Endodermal cell (in vitro differentiated cells): ENCODE data around the gene TDRD9. TPM values are rescaled to one million over a fixed set of nuclear protein-coding genes. Genes with fewer than 3 reads are reported as not detected.

Source experiments
- DNase-seq: peaks from one replicate; pipeline ENCODE4 v3.0.0-alpha.2; 2017
- H3K27ac ChIP-seq: 2 replicates; pipeline ENCODE4 v1.5.1; 2013; ENCODE audit warnings: mild to moderate bottlenecking, low read depth, low read length, moderate library complexity
- H3K27me3 ChIP-seq: 2 replicates; pipeline ENCODE4 v1.6.1; 2013; ENCODE audit warnings: mild to moderate bottlenecking, low read length, moderate library complexity; ENCODE audit not compliant: insufficient read depth, control insufficient read depth, poor library complexity, severe bottlenecking
- H3K36me3 ChIP-seq: 2 replicates; pipeline ENCODE4 v1.7.0; 2013; ENCODE audit warnings: mild to moderate bottlenecking, low read length, moderate library complexity; ENCODE audit not compliant: control insufficient read depth, insufficient read depth
- H3K4me1 ChIP-seq: one replicate; pipeline ENCODE4 v1.7.0; 2013; ENCODE audit warnings: low read length; ENCODE audit not compliant: control insufficient read depth, insufficient read depth
- H3K4me3 ChIP-seq: 2 replicates; pipeline ENCODE4 v1.5.1; 2013; ENCODE audit warnings: mild to moderate bottlenecking, low read length, moderate library complexity
- H3K9ac ChIP-seq: 2 replicates; pipeline ENCODE4 v1.6.1; 2013; ENCODE audit warnings: mild to moderate bottlenecking, low read length, moderate library complexity; ENCODE audit not compliant: poor library complexity, severe bottlenecking; ENCODE audit errors: extremely low read depth
- H3K9me3 ChIP-seq: 2 replicates; pipeline ENCODE4 v1.6.1; 2013; ENCODE audit warnings: mild to moderate bottlenecking, low read length, moderate library complexity; ENCODE audit not compliant: control insufficient read depth
- H3K27ac Mint-ChIP-seq: 2 replicates; pipeline ENCODE4 v1.8.0; 2020; ENCODE audit warnings: mixed read lengths
- H3K27me3 Mint-ChIP-seq: 2 replicates; pipeline ENCODE4 v1.8.0; 2021; ENCODE audit warnings: mild to moderate bottlenecking, mixed read lengths; ENCODE audit not compliant: insufficient read depth
- H3K36me3 Mint-ChIP-seq: 2 replicates; pipeline ENCODE4 v1.8.0; 2020; ENCODE audit warnings: low read depth, mixed read lengths
- H3K4me1 Mint-ChIP-seq: 2 replicates; pipeline ENCODE4 v1.8.0; 2020; ENCODE audit warnings: mixed read lengths
- H3K4me3 Mint-ChIP-seq: 2 replicates; pipeline ENCODE4 v1.8.0; 2020; ENCODE audit warnings: mild to moderate bottlenecking, moderate library complexity, mixed read lengths
- H3K9me3 Mint-ChIP-seq: 2 replicates; pipeline ENCODE4 v1.8.0; 2020; ENCODE audit warnings: mild to moderate bottlenecking, mixed read lengths
- WGBS, 2 experiments: methylation state at CpG; one replicate each; pipeline versions ENCODE4 v1.1.5 to v1.1.7; 2013; ENCODE audit warnings: missing lambda C conversion rate in 2 of 2, mixed read lengths in 1 of 2; ENCODE audit not compliant: insufficient coverage in 1 of 2, insufficient read length in 1 of 2; 5-methylcytosine and 5-hydroxymethylcytosine counted together
- total RNA-seq, 2 donors: library from RNA; stranded (reverse); fragmentation: NEBNext Ultra II Directional in 1 of 2; extraction: Animal tissue kit (Norgen Biotek cat#: 25700) in 1 of 2; gene quantifications; 2 replicates in 1 of 2; 3 replicates in 1 of 2; pipeline ENCODE4 v1.2.1, GENCODE V29; 2021
- TF ChIP-seq, protein P1 (sequence below): fragments of 200-600 bp; sonication (generic); conservative IDR thresholded peaks from 2 replicates; pipeline ENCODE4 v1.5.0; 2021; ENCODE audit warnings: antibody characterized with exemption, mild to moderate bottlenecking

Gene TDRD9
- total RNA-seq, 2 donors from 2014 or later: not detected

DNA sequence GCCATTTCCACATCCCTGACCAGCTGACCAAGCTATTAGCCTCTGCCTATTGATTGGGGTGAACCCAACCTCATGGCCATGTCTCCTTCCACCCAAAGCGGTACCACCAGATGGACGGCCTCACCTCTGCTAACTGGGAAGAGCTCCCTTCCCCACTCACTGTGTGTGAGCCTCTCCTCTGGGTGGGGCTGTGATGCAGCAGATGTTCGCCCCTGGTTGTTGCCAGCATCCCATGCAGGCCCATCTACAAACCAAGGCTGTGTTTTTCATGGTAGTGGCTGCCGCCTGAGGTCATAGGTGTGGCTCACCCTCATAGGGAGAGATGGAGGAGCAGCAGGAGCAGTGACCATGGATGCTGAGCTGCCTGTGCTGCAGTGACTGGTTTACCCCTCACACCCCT is 61.7 kb downstream of the TDRD9 start:
- Histone ChIP-seq H3K27ac (no peak overlapping the region), H3K4me1 (no peaks in the 10 kb centered on the region), H3K9me3 (peaks cover 10% of the 10 kb centered on the region), H3K9ac (no peak overlapping the region), H3K27me3 (no peaks in the 10 kb centered on the region), H3K36me3 (no peaks in the 10 kb centered on the region), H3K4me3 (no peak overlapping the region)
- H3K27ac Mint-ChIP-seq: no peak overlapping the region
- peaks cover 44% of the 10 kb centered on the region for H3K9me3 Mint-ChIP-seq
- no peak overlapping the region for H3K4me3 Mint-ChIP-seq
- peaks cover 2% of the 10 kb centered on the region for H3K4me1 Mint-ChIP-seq
- no peaks in the 10 kb centered on the region for H3K36me3 Mint-ChIP-seq
- TF ChIP-seq, protein P1, sequence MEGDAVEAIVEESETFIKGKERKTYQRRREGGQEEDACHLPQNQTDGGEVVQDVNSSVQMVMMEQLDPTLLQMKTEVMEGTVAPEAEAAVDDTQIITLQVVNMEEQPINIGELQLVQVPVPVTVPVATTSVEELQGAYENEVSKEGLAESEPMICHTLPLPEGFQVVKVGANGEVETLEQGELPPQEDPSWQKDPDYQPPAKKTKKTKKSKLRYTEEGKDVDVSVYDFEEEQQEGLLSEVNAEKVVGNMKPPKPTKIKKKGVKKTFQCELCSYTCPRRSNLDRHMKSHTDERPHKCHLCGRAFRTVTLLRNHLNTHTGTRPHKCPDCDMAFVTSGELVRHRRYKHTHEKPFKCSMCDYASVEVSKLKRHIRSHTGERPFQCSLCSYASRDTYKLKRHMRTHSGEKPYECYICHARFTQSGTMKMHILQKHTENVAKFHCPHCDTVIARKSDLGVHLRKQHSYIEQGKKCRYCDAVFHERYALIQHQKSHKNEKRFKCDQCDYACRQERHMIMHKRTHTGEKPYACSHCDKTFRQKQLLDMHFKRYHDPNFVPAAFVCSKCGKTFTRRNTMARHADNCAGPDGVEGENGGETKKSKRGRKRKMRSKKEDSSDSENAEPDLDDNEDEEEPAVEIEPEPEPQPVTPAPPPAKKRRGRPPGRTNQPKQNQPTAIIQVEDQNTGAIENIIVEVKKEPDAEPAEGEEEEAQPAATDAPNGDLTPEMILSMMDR: no peak
- WGBS, 2 experiments: 89 to 91% methylated on average over 3 to 4 of the region's 4 CpGs
- no peak for DNase-seq
- H3K27me3 Mint-ChIP-seq: peaks cover 7% of the 10 kb centered on the region

DNA sequence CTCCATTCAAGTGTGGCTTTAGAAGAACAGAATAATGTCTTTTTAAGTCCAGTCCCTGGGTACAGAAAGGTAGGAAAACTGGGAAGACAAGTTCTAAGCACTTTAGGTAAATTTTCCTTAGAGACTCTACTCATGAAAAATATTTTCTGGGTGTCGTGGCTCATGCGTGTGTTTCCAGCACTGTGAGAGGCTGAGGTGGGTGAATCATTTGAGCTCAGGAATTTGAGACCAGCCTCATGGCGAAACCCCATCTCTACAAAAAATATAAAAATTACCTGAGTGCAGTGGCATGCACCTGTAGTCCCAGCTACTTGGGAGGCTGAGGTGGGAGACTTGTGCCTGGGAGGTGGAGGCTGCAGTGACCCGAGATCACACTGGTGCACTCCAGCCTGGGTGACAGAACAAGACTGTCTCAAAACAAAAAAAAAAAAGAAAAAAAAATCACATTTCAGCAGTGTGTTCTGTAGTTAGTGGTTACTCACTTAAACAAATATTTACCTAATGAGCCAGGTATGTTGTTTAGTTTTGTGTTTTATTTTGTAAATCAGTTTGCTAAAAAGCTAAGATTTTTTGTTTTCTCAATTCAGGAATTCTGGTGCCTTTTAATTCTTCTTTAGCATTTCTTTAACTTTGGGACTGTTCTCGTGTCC is 66.4 kb downstream of the TDRD9 start:
- H3K4me3 ChIP-seq: no peak overlapping the region
- no peaks in the 10 kb centered on the region for H3K36me3 Mint-ChIP-seq
- H3K27ac Mint-ChIP-seq: no peak overlapping the region
- H3K4me1 Mint-ChIP-seq: peaks cover 4% of the 10 kb centered on the region
- no peaks in the 10 kb centered on the region for H3K4me1 ChIP-seq
- TF ChIP-seq, protein P1: no peak
- peaks cover 7% of the 10 kb centered on the region for H3K27me3 Mint-ChIP-seq
- no peaks in the 10 kb centered on the region for H3K27me3 ChIP-seq
- H3K9ac ChIP-seq: no peak overlapping the region
- peaks cover 9% of the 10 kb centered on the region for H3K9me3 Mint-ChIP-seq
- WGBS, 2 experiments: 79% methylated on average over 5 of the region's 5 CpGs; no CpG with 5 or more reads in 1 of the 2 experiments
- no peaks in the 10 kb centered on the region for H3K9me3 ChIP-seq
- H3K36me3 ChIP-seq: no peaks in the 10 kb centered on the region
- DNase-seq: no peak
- no peak overlapping the region for H3K27ac ChIP-seq
- no peak overlapping the region for H3K4me3 Mint-ChIP-seq

DNA sequence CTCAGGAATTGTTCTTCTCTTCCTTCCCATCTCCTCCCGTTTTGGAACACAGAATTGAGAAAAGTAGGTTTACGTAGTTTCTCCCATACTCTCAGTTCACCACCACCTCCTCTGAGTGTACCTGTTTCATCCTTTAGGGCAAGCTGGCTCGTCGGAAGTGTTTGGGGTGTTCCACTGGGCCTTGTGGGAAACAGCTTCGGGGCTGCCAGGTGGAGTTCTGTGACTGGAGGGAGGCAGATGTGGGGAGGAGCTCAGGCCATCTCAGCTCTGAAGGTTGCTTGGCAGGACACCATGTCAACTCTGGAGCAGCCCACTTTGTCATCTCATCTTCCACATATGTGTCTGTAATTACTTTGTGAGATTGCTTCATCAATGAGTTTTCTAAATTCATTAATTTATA is 67.6 kb downstream of the TDRD9 start:
- Histone ChIP-seq H3K36me3 (no peaks in the 10 kb centered on the region), H3K4me3 (no peak overlapping the region), H3K27ac (no peak overlapping the region), H3K9ac (no peak overlapping the region), H3K4me1 (no peaks in the 10 kb centered on the region), H3K9me3 (no peaks in the 10 kb centered on the region), H3K27me3 (no peaks in the 10 kb centered on the region)
- Mint-ChIP-seq H3K4me3 (no peak overlapping the region), H3K27me3 (peaks cover 5% of the 10 kb centered on the region), H3K9me3 (no peaks in the 10 kb centered on the region), H3K4me1 (peaks cover 4% of the 10 kb centered on the region), H3K36me3 (no peaks in the 10 kb centered on the region), H3K27ac (no peak overlapping the region)
- DNase-seq: no peak
- TF ChIP-seq, protein P1: no peak
- 86% methylated on average over 5 of the region's 5 CpGs; no CpG with 5 or more reads in 1 of the 2 experiments for WGBS, 2 experiments
